ENCODE results near the gene OSBPL8. TPM values are rescaled to one million over a fixed set of nuclear protein-coding genes. Genes with fewer than 3 reads are reported as not detected.
A peak's percentile ranks its signal among the peaks of the same experiment; 100 is the strongest.

Gene OSBPL8
- total and polyA plus RNA-seq, 9 of the 15 experiments (the other 6 are each of a cell fraction or from before 2014, with no cell fraction given): 17.4 to 82.7 (median 42.8) TPM

- TF ChIP-seq VEZF1 (CRISPR knock-in tag; IDR thresholded peaks at IDR 0.05) (no peak), CTCFL (IDR thresholded peaks at IDR 0.05; ENCODE audit: borderline replicate concordance, insufficient read depth, low read depth, low read length, poor library complexity, severe bottlenecking) (no peak), CC2D1A (IDR thresholded peaks at IDR 0.05) (0 out of 2 replicates have a peak, but pooled peaks have one; percentile 43), ZNF3 (CRISPR knock-in tag; IDR thresholded peaks at IDR 0.05) (no peak), UBTF (IDR thresholded peaks at IDR 0.05; ENCODE audit: borderline replicate concordance in 1 of 2, low read depth in 2 of 2, low read length in 2 of 2) (no peak), HBP1 (CRISPR knock-in tag; IDR thresholded peaks at IDR 0.05) (no peak), ZNF165 (CRISPR knock-in tag; IDR thresholded peaks at IDR 0.05; ENCODE audit: borderline replicate concordance) (no peak), NCOA2 (IDR thresholded peaks at IDR 0.05; ENCODE audit: partially characterized antibody in 2 of 2) (no peak), TEAD4 (IDR thresholded peaks at IDR 0.05; ENCODE audit: low read length) (peak; percentile 72), TEAD4 (CRISPR knock-in tag; IDR thresholded peaks at IDR 0.05; ENCODE audit: borderline replicate concordance) (no peak), ZBTB1 (CRISPR knock-in tag; IDR thresholded peaks at IDR 0.05; ENCODE audit: borderline replicate concordance, low read depth) (no peak), BHLHE40 (IDR thresholded peaks at IDR 0.05; ENCODE audit: low read length) (no peak), ATF1 (CRISPR knock-in tag; IDR thresholded peaks at IDR 0.05) (no peak), ATF1 (tag; IDR thresholded peaks at IDR 0.05) (no peak)
- TF ChIP-seq, protein P1, sequence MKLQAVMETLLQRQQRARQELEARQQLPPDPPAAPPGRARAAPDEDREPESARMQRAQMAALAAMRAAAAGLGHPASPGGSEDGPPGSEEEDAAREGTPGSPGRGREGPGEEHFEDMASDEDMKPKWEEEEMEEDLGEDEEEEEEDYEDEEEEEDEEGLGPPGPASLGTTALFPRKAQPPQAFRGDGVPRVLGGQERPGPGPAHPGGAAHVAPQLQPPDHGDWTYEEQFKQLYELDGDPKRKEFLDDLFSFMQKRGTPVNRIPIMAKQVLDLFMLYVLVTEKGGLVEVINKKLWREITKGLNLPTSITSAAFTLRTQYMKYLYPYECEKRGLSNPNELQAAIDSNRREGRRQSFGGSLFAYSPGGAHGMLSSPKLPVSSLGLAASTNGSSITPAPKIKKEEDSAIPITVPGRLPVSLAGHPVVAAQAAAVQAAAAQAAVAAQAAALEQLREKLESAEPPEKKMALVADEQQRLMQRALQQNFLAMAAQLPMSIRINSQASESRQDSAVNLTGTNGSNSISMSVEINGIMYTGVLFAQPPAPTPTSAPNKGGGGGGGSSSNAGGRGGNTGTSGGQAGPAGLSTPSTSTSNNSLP (IDR thresholded peaks at IDR 0.05; ENCODE audit: borderline replicate concordance, low read depth, low read length): 0 out of 2 replicates have a peak, but pooled peaks have one; percentile 53
- TF ChIP-seq, protein P2, sequence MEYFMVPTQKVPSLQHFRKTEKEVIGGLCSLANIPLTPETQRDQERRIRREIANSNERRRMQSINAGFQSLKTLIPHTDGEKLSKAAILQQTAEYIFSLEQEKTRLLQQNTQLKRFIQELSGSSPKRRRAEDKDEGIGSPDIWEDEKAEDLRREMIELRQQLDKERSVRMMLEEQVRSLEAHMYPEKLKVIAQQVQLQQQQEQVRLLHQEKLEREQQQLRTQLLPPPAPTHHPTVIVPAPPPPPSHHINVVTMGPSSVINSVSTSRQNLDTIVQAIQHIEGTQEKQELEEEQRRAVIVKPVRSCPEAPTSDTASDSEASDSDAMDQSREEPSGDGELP (CRISPR knock-in tag; IDR thresholded peaks at IDR 0.05; ENCODE audit: borderline replicate concordance): no peak
Observed at GRCh38 chr12:76539727-76540126, 19.8 kb downstream of the OSBPL8 start (continued).
